ENCODE data around the gene PPP3CB. TPM values are rescaled to one million over a fixed set of nuclear protein-coding genes. Genes with fewer than 3 reads are reported as not detected.

PPP3CB gene
- total RNA-seq, 1 donor from 2014 or later: 18.5 TPM

GRCh38 chr10:73459683-73460314 lies 36.0 kb downstream of the PPP3CB start:
- Mint-ChIP-seq H3K9me3 (ENCODE audit: unreplicated experiment) (no peaks in the 10 kb centered on the region), H3K27me3 (ENCODE audit: unreplicated experiment) (peaks cover 2% of the 10 kb centered on the region), H3K4me3 (ENCODE audit: unreplicated experiment) (no peak overlapping the region), H3K36me3 (ENCODE audit: low read depth, unreplicated experiment) (peaks cover 14% of the 10 kb centered on the region), H3K27ac (ENCODE audit: unreplicated experiment) (no peak overlapping the region), H3K4me1 (ENCODE audit: unreplicated experiment) (peaks cover 5% of the 10 kb centered on the region)
- TF ChIP-seq CTCF (IDR thresholded peaks at IDR 0.05; ENCODE audit: unreplicated experiment): no peak
- DNase-seq (ENCODE audit: low spot score): no peak

DNA sequence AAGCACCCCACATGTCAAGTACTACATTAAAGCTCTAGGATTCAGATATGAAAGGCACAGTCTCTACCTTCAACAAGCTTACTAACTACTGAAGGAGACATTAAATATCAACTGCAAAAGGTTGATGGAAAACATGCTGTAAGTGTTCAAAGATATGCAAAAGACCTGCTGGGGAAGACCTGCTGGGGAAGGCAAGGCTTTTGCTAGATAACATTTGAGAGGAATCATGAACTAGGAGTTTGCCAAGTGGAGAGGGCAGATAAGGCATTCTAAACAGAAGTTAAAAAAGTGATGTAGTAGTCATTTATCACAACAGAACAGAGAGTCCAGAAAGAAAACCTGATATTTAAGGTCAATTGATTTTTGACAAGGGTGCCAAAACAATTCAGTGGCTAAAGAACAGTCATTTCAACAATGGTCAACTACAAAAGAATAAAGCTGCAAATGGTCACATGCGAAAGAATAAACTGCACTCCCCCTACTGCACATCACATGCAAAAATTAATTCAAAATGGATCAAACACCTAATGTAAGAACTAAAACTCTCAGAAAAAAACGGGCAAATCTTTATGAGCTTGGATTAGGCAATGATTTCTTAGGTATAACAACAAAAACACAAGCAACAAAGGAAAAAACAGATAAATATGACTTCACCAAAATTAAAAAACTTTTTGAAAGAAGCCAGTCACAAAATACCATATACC lies 39.5 kb downstream of the PPP3CB start:
- Mint-ChIP-seq H3K4me3 (ENCODE audit: unreplicated experiment) (no peak overlapping the region), H3K27me3 (ENCODE audit: unreplicated experiment) (no peaks in the 10 kb centered on the region), H3K4me1 (ENCODE audit: unreplicated experiment) (peaks cover 5% of the 10 kb centered on the region), H3K27ac (ENCODE audit: unreplicated experiment) (no peak overlapping the region), H3K9me3 (ENCODE audit: unreplicated experiment) (no peaks in the 10 kb centered on the region), H3K36me3 (ENCODE audit: low read depth, unreplicated experiment) (peaks cover 7% of the 10 kb centered on the region)
- DNase-seq (ENCODE audit: low spot score): no peak
- TF ChIP-seq CTCF (IDR thresholded peaks at IDR 0.05; ENCODE audit: unreplicated experiment): no peak

DNA sequence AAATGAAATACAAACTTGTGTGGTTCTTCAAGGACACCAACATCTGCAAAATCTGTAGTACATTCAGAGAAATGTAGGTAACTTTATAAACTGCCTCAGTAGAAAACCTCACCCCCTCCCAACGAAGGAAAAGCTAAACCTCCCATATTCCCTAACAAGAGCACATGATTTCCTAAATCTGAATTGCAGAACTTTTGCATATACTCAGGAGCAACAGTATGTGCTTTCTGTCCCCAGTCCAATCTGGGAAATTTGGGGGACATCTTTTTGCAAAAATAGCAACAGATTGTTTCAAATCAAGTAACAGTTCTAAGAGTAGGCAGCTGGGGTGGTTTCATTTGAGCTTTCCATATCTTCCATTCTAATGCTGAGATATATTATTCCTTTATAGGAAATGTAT lies 46.7 kb downstream of the PPP3CB start:
- Mint-ChIP-seq H3K27ac (ENCODE audit: unreplicated experiment) (no peak overlapping the region), H3K27me3 (ENCODE audit: unreplicated experiment) (no peaks in the 10 kb centered on the region), H3K4me3 (ENCODE audit: unreplicated experiment) (no peak overlapping the region), H3K9me3 (ENCODE audit: unreplicated experiment) (no peaks in the 10 kb centered on the region), H3K4me1 (ENCODE audit: unreplicated experiment) (no peaks in the 10 kb centered on the region), H3K36me3 (ENCODE audit: low read depth, unreplicated experiment) (peaks cover 5% of the 10 kb centered on the region)
- DNase-seq (ENCODE audit: low spot score): no peak
- no peak for TF ChIP-seq CTCF (IDR thresholded peaks at IDR 0.05; ENCODE audit: unreplicated experiment)

- Mint-ChIP-seq H3K4me3 (ENCODE audit: unreplicated experiment) (no peak overlapping the region), H3K36me3 (ENCODE audit: low read depth, unreplicated experiment) (peaks cover 5% of the 10 kb centered on the region), H3K27me3 (ENCODE audit: unreplicated experiment) (no peaks in the 10 kb centered on the region), H3K27ac (ENCODE audit: unreplicated experiment) (no peak overlapping the region), H3K4me1 (ENCODE audit: unreplicated experiment) (no peaks in the 10 kb centered on the region), H3K9me3 (ENCODE audit: unreplicated experiment) (no peaks in the 10 kb centered on the region)
- DNase-seq (ENCODE audit: low spot score): no peak
- no peak for TF ChIP-seq CTCF (IDR thresholded peaks at IDR 0.05; ENCODE audit: unreplicated experiment)
These were observed 47.4 kb downstream of the PPP3CB start for GRCh38 chr10:73448384-73448783.

- H3K9me3 Mint-ChIP-seq (ENCODE audit: unreplicated experiment): no peaks in the 10 kb centered on the region
These were observed 48.9 kb downstream of the PPP3CB start for GRCh38 chr10:73446926-73447325.

More at GRCh38 chr10:73446926-73447325, 48.9 kb downstream of the PPP3CB start:
- no peaks in the 10 kb centered on the region for H3K27me3 Mint-ChIP-seq (ENCODE audit: unreplicated experiment)
- H3K27ac Mint-ChIP-seq (ENCODE audit: unreplicated experiment): no peak overlapping the region
- no peak for TF ChIP-seq CTCF (IDR thresholded peaks at IDR 0.05; ENCODE audit: unreplicated experiment)
- H3K4me3 Mint-ChIP-seq (ENCODE audit: unreplicated experiment): no peak overlapping the region
- DNase-seq (ENCODE audit: low spot score): no peak
- no peaks in the 10 kb centered on the region for H3K4me1 Mint-ChIP-seq (ENCODE audit: unreplicated experiment)
- H3K36me3 Mint-ChIP-seq (ENCODE audit: low read depth, unreplicated experiment): peaks cover 5% of the 10 kb centered on the region

Measured in endothelial cell (in vitro differentiated cells).